Natural killer cell (primary cell): ENCODE results near the gene UMPS. TPM values are rescaled to one million over a fixed set of nuclear protein-coding genes. Genes with fewer than 3 reads are reported as not detected.
A peak's percentile ranks its signal among the peaks of the same experiment; 100 is the strongest.

Experiments used
- ATAC-seq, 3 donors: fragments of 150-1000 bp in 2 of 3; fragments of 200-7000 bp in 1 of 3; cut with Tn5 transposase; 1 replicate in 1 of 3; 2 replicates in 2 of 3; pipeline ENCODE4 v1.10.0; 2021; ENCODE audit warnings: mild to moderate bottlenecking in 2 of 3, moderate library complexity in 2 of 3
- DNase-seq, 2 donors: peaks; one replicate each; pipeline versions ENCODE4 v3.0.0 to v3.0.0-alpha.2; 2013 to 2021; ENCODE audit warnings: mixed read lengths in 1 of 2
- H3K27ac ChIP-seq: one replicate; pipeline ENCODE4 v1.5.1; 2013; ENCODE audit warnings: mild to moderate bottlenecking, low read length
- H3K27me3 ChIP-seq: one replicate; pipeline ENCODE4 v1.6.1; 2013; ENCODE audit warnings: low read length; ENCODE audit not compliant: control insufficient read depth, insufficient read depth
- H3K36me3 ChIP-seq: one replicate; pipeline ENCODE4 v1.6.1; 2013; ENCODE audit warnings: low read length; ENCODE audit not compliant: control insufficient read depth, insufficient read depth
- H3K4me1 ChIP-seq: one replicate; pipeline ENCODE4 v1.6.1; 2013; ENCODE audit warnings: low read length; ENCODE audit not compliant: control insufficient read depth, insufficient read depth
- H3K4me3 ChIP-seq: one replicate; pipeline ENCODE4 v1.5.1; 2013; ENCODE audit warnings: low read length
- H3K9me3 ChIP-seq: one replicate; pipeline ENCODE4 v1.6.1; 2013; ENCODE audit warnings: low read length; ENCODE audit not compliant: control insufficient read depth, insufficient read depth
- H3K27ac Mint-ChIP-seq, 2 donors: one replicate each; pipeline ENCODE4 v1.8.0; 2022; ENCODE audit warnings: mild to moderate bottlenecking in 2 of 2, mixed read lengths in 2 of 2, moderate library complexity in 1 of 2
- H3K27me3 Mint-ChIP-seq, 2 donors: one replicate each; pipeline ENCODE4 v1.8.0; 2022; ENCODE audit warnings: low read depth in 2 of 2, mixed read lengths in 2 of 2
- H3K36me3 Mint-ChIP-seq: one replicate; pipeline ENCODE4 v1.8.0; 2022; ENCODE audit warnings: mixed read lengths
- H3K4me1 Mint-ChIP-seq, 2 donors: one replicate each; pipeline ENCODE4 v1.8.0; 2022; ENCODE audit warnings: mixed read lengths in 2 of 2
- H3K4me3 Mint-ChIP-seq: one replicate; pipeline ENCODE4 v1.8.0; 2022; ENCODE audit warnings: mild to moderate bottlenecking, moderate library complexity, mixed read lengths
- H3K9me3 Mint-ChIP-seq, 2 donors: one replicate each; pipeline ENCODE4 v1.8.0; 2022; ENCODE audit warnings: mixed read lengths in 2 of 2
- CTCF ChIP-seq: fragments of 200-600 bp; IDR thresholded peaks from one replicate; pipeline ENCODE4 v1.8.0; 2022; ENCODE audit warnings: antibody characterized with exemption
- WGBS: methylation state at CpG from one replicate; pipeline ENCODE4 v1.1.7; 2013; ENCODE audit warnings: missing lambda C conversion rate; ENCODE audit not compliant: insufficient coverage; 5-methylcytosine and 5-hydroxymethylcytosine counted together
- intact Hi-C: fragments of 100-400 bp; cut with micrococcal nuclease; formaldehyde crosslinking; loops from one replicate; pipeline ENCODE4 v1.14.2; 2022
- total RNA-seq, 4 donors: library from RNA; stranded (reverse); fragments of 120-200 nt in 1 of 4; gene quantifications; one replicate each; pipeline versions ENCODE4 v1.2.3 to v1.2.4, GENCODE V29; 2013 to 2022

The UMPS gene
- total RNA-seq, 3 donors from 2014 or later (not counting 1 experiment from before 2014, with no cell fraction given): 9.1 to 21.2 (median 12.2) TPM

GRCh38 chr3:124731760-124732159 lies 1.5 kb downstream of the UMPS start:
- ATAC-seq (no peak), DNase-seq (no peak)
- H3K9me3 ChIP-seq: no peaks in the 10 kb centered on the region
- peak overlapping the region in 1 of 2 donors; percentile 20 for H3K27ac Mint-ChIP-seq
- no peak overlapping the region for H3K27ac ChIP-seq
- peak overlapping the region; percentile 56 for H3K4me3 Mint-ChIP-seq
- 97% methylated on average over 4 of the region's 4 CpGs for WGBS
- H3K36me3 Mint-ChIP-seq: no peaks in the 10 kb centered on the region
- intact Hi-C loops: no loop called here
- peaks cover under 1% of the 10 kb centered on the region for H3K36me3 ChIP-seq
- H3K4me1 Mint-ChIP-seq: peaks cover 22 to 28% of the 10 kb centered on the region in 2 donors
- no peaks in the 10 kb centered on the region for H3K9me3 Mint-ChIP-seq
- H3K4me3 ChIP-seq: no peak overlapping the region
- peaks cover 8% of the 10 kb centered on the region in 2 donors for H3K27me3 Mint-ChIP-seq
- no peak for TF ChIP-seq CTCF
- peaks cover 12% of the 10 kb centered on the region for H3K4me1 ChIP-seq
- peaks cover 16% of the 10 kb centered on the region for H3K27me3 ChIP-seq

- H3K27ac Mint-ChIP-seq: no peak overlapping the region
- intact Hi-C loops: no loop called here
Observed at GRCh38 chr3:124741027-124741426, 10.8 kb downstream of the UMPS start.

GRCh38 chr3:124745756-124746155 lies 15.5 kb downstream of the UMPS start:
- Histone ChIP-seq H3K27me3 (no peaks in the 10 kb centered on the region), H3K4me1 (no peaks in the 10 kb centered on the region), H3K36me3 (peaks cover 42% of the 10 kb centered on the region), H3K27ac (no peak overlapping the region), H3K4me3 (no peak overlapping the region), H3K9me3 (no peaks in the 10 kb centered on the region)
- no peak for TF ChIP-seq CTCF
- Mint-ChIP-seq H3K4me3 (no peak overlapping the region), H3K36me3 (peaks cover 6% of the 10 kb centered on the region), H3K27me3 (no peaks in the 10 kb centered on the region), H3K9me3 (no peaks in the 10 kb centered on the region), H3K4me1 (no peaks in the 10 kb centered on the region), H3K27ac (no peak overlapping the region)
- 98% methylated on average over 6 of the region's 6 CpGs for WGBS
- intact Hi-C loops: no loop called here
- no peak for DNase-seq
- ATAC-seq: no peak

More at GRCh38 chr3:124741027-124741426, 10.8 kb downstream of the UMPS start:
- H3K4me3 Mint-ChIP-seq: no peak overlapping the region
- Histone ChIP-seq H3K27ac (no peak overlapping the region), H3K9me3 (no peaks in the 10 kb centered on the region), H3K27me3 (no peaks in the 10 kb centered on the region), H3K4me3 (no peak overlapping the region), H3K36me3 (peaks cover 72% of the 10 kb centered on the region), H3K4me1 (no peaks in the 10 kb centered on the region)
- H3K9me3 Mint-ChIP-seq: no peaks in the 10 kb centered on the region
- H3K27me3 Mint-ChIP-seq: no peaks in the 10 kb centered on the region
- H3K36me3 Mint-ChIP-seq: peaks cover 18% of the 10 kb centered on the region
- H3K4me1 Mint-ChIP-seq: peaks cover 5 to 11% of the 10 kb centered on the region in 2 donors
- 98% methylated on average over 6 of the region's 6 CpGs for WGBS
- ATAC-seq: no peak
- DNase-seq: no peak
- no peak for TF ChIP-seq CTCF
